Heart left ventricle (tissue), 16 donors: ENCODE results near the gene LRP1B. TPM values are rescaled to one million over a fixed set of nuclear protein-coding genes. Genes with fewer than 3 reads are reported as not detected.

ENCODE experiments used
- ATAC-seq, 4 donors: fragments of 200-7000 bp; cut with Tn5 transposase; one replicate each; pipeline ENCODE4 v1.9.1; 2020 to 2022; ENCODE audit warnings: moderate library complexity in 4 of 4, mild to moderate bottlenecking in 3 of 4, moderate number of reproducible peaks in 1 of 4
- DNase-seq, 5 donors: peaks; one replicate each; pipeline ENCODE4 v3.0.0-alpha.2; 2020
- H3K27ac ChIP-seq, 12 donors: fragments of 200-600 bp; sonication (generic) in 4 of 12; one replicate each; pipeline versions ENCODE4 v1.5.0 to v1.8.0; 2016 to 2022; ENCODE audit warnings: mild to moderate bottlenecking in 2 of 12
- H3K27me3 ChIP-seq, 9 donors: fragments of 200-600 bp; sonication (generic) in 2 of 9; one replicate each; pipeline versions ENCODE4 v1.5.1 to v1.8.0; 2016 to 2022; ENCODE audit warnings: mild to moderate bottlenecking in 3 of 9
- H3K36me3 ChIP-seq, 9 donors: fragments of 200-600 bp; sonication (generic) in 2 of 9; one replicate each; pipeline versions ENCODE4 v1.5.0 to v1.8.0; 2018 to 2022; ENCODE audit warnings: mild to moderate bottlenecking in 2 of 9
- H3K4me1 ChIP-seq, 12 donors: fragments of 200-600 bp; sonication (generic) in 4 of 12; one replicate each; pipeline versions ENCODE4 v1.5.0 to v1.8.0; 2016 to 2022; ENCODE audit warnings: mild to moderate bottlenecking in 3 of 12
- H3K4me3 ChIP-seq, 12 donors: fragments of 200-600 bp; sonication (generic) in 4 of 12; one replicate each; pipeline versions ENCODE4 v1.5.0 to v1.8.0; 2017 to 2022; ENCODE audit warnings: mild to moderate bottlenecking in 9 of 12, moderate library complexity in 4 of 12
- H3K9me3 ChIP-seq, 12 donors: fragments of 200-600 bp; sonication (generic) in 4 of 12; one replicate each; pipeline versions ENCODE4 v1.5.0 to v1.8.0; 2016 to 2022; ENCODE audit warnings: mild to moderate bottlenecking in 1 of 12
- POLR2A ChIP-seq, 2 donors: fragments of 450-650 bp; IDR thresholded peaks; one replicate each; pipeline ENCODE4 v1.6.1; 2017; ENCODE audit warnings: antibody characterized with exemption in 2 of 2, mild to moderate bottlenecking in 2 of 2, moderate library complexity in 2 of 2
- WGBS, 4 donors: extraction: QIAGEN DNeasy Blood & Tissue Kit in 2 of 4; methylation state at CpG; one replicate each; pipeline versions ENCODE4 v1.1.5 to v1.1.7; 2013 to 2018; 5-methylcytosine and 5-hydroxymethylcytosine counted together
- intact Hi-C, 10 donors: fragments of 100-400 bp; cut with DNase I; formaldehyde crosslinking; loops; one replicate each; pipeline versions ENCODE4 v1.11.1 to v1.14.2; 2022
- polyA plus RNA-seq, 2 donors: library from polyadenylated mRNA; stranded (reverse); fragments of 200-250 nt; gene quantifications; one replicate each; pipeline ENCODE4 v1.2.3, GENCODE V29; 2013
- total RNA-seq, 9 donors: library from RNA; depleted of rRNA in 2 of 9; stranded (reverse); fragments of >200 nt in 2 of 9; fragmentation: NEBNext Ultra II Directional in 3 of 9; extraction: Animal tissue kit (Norgen Biotek cat#: 25700) in 3 of 9; gene quantifications; one replicate each; pipeline versions ENCODE4 v1.1.0 to v1.2.4, GENCODE V29; 2016 to 2023
- TF ChIP-seq, protein P1 (sequence below), 12 donors: fragments of 200-600 bp; sonication (generic) in 4 of 12; IDR thresholded peaks; one replicate each; pipeline versions ENCODE4 v1.5.0 to v1.8.0; 2018 to 2022; ENCODE audit warnings: antibody characterized with exemption in 12 of 12, mild to moderate bottlenecking in 5 of 12
- donor health status: ischemic (EF 13 %, LVEDD 7.1; RV severe dilation, severe dysfunction).
- donor health status: healthy with polysubstance abuse.
- donor health status: DM: no; HTN: yes; CAD: no.
- donor health status: DM: no; HTN: no; CAD: no.
- donor health status: ischemic (EF 25% LVEDD 6.9; RV normal size, moderate dysfunction).
- donor health status: ischemic (EF 25% LVEDD 5.7; RV mildly dilated, moderate dysfunction).
- donor health status: healthy.
- donor health status: DM: yes; HTN: yes; CAD: no.
- donor health status: ischemic (EF 35%, LVEDD 5.7; RV mildly dilated, moderate dysfunction).
- donor health status: nonischemic (EF 11% LVEDD 7.7; RV severe dilation, severe dysfunction).
- donor health status: DM: yes; HTN: yes; CAD: no.
- donor health status: PGD.
- donor health status: ischemic (EF 29% LVEDD 5.4; RV normal size, mild dysfunction).
- donor health status: nonischemic (EF 23%, LVEDD 6.1; RV moderate dilation, normal function).

The LRP1B gene
- total and polyA plus RNA-seq, 11 donors = 0.01 to 0.19 (median 0.11) TPM; not detected in 2

DNA sequence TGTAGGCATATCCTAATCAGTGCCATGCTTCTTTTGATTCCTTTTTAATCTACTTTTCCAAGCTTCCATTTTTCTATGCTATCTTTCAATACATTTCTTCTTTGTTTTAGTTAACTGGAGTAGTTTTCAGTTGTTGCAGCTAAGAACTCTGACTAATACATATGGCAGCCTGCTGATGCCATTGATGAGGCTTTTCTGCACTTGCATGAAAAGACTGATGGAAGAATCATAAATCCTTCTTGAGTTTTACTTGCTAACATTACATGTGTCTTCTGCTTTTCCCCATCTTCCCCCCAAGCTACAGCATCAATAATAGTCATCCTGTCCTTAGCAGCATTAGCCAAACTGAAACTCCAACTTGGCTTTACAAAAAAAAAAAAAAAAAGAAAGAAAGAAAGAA is 203.3 kb downstream of the LRP1B start:
- no peaks in the 10 kb centered on the region for H3K4me1 ChIP-seq
- H3K27ac ChIP-seq = no peak overlapping the region
- DNase-seq (no peak), ATAC-seq (no peak)
- no peaks in the 10 kb centered on the region for H3K27me3 ChIP-seq
- TF ChIP-seq, protein P1, sequence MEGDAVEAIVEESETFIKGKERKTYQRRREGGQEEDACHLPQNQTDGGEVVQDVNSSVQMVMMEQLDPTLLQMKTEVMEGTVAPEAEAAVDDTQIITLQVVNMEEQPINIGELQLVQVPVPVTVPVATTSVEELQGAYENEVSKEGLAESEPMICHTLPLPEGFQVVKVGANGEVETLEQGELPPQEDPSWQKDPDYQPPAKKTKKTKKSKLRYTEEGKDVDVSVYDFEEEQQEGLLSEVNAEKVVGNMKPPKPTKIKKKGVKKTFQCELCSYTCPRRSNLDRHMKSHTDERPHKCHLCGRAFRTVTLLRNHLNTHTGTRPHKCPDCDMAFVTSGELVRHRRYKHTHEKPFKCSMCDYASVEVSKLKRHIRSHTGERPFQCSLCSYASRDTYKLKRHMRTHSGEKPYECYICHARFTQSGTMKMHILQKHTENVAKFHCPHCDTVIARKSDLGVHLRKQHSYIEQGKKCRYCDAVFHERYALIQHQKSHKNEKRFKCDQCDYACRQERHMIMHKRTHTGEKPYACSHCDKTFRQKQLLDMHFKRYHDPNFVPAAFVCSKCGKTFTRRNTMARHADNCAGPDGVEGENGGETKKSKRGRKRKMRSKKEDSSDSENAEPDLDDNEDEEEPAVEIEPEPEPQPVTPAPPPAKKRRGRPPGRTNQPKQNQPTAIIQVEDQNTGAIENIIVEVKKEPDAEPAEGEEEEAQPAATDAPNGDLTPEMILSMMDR (IDR thresholded peaks at IDR 0.05) = no peak
- no peak for TF ChIP-seq POLR2A (IDR thresholded peaks at IDR 0.05)
- H3K9me3 ChIP-seq = no peaks in the 10 kb centered on the region
- H3K4me3 ChIP-seq = no peak overlapping the region
- intact Hi-C loops = no loop called here
- no peaks in the 10 kb centered on the region for H3K36me3 ChIP-seq

DNA sequence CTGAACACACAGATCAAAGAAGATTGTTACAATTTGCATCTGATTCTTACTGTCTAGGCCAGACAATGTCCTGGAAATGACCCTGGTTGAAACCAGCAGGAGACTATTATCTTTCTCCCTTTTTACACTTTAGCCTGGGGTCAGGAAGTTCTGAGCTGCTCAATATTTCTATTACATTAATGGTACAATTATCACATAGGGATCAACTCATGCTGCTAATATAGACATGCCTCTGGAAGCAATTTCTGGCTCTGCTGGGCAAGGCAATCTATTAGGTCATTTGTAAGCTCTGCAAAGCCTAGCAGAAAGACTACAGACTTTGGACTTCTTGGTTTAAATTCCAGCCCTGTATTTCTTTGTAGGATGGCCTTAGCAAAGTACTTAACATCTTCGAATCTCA is 205.3 kb downstream of the LRP1B start:
- Histone ChIP-seq H3K36me3 (no peaks in the 10 kb centered on the region), H3K4me3 (no peak overlapping the region), H3K27me3 (no peaks in the 10 kb centered on the region), H3K4me1 (no peaks in the 10 kb centered on the region), H3K27ac (no peak overlapping the region), H3K9me3 (no peaks in the 10 kb centered on the region)
- no peak for TF ChIP-seq POLR2A (IDR thresholded peaks at IDR 0.05)
- TF ChIP-seq, protein P1 (IDR thresholded peaks at IDR 0.05) = no peak
- WGBS, 4 donors = 58 to 78% (median 72%) methylated on average over 1 of the region's 1 CpG
- ATAC-seq = no peak
- intact Hi-C loops = no loop called here
- DNase-seq = no peak

DNA sequence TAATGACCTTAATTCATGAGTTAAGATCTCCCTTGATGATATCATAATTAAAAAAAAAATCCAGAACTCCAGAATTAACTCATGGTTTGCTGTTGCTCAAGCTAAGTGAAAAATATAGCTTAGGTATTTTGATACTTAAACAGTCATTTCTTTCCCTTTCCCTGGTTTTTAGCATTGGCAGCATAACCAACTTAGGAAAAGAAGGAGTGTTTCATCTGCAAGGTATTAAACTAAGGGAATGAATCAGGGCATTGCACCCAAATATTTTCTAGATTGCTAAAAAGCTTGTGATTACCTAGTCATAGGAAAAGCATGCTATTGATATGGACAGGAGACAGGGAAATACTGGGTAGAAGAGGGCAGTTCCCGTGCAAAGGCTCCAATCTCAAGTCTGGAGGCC is 207.2 kb downstream of the LRP1B start:
- 54 to 71% (median 70%) methylated on average over 1 of the region's 1 CpG for WGBS, 4 donors
- TF ChIP-seq, protein P1 (IDR thresholded peaks at IDR 0.05) = no peak
- no peak for TF ChIP-seq POLR2A (IDR thresholded peaks at IDR 0.05)
- Histone ChIP-seq H3K9me3 (no peaks in the 10 kb centered on the region), H3K27me3 (no peaks in the 10 kb centered on the region), H3K36me3 (no peaks in the 10 kb centered on the region), H3K27ac (no peak overlapping the region), H3K4me3 (no peak overlapping the region), H3K4me1 (no peaks in the 10 kb centered on the region)
- intact Hi-C loops = no loop called here
- DNase-seq (no peak), ATAC-seq (no peak)

DNA sequence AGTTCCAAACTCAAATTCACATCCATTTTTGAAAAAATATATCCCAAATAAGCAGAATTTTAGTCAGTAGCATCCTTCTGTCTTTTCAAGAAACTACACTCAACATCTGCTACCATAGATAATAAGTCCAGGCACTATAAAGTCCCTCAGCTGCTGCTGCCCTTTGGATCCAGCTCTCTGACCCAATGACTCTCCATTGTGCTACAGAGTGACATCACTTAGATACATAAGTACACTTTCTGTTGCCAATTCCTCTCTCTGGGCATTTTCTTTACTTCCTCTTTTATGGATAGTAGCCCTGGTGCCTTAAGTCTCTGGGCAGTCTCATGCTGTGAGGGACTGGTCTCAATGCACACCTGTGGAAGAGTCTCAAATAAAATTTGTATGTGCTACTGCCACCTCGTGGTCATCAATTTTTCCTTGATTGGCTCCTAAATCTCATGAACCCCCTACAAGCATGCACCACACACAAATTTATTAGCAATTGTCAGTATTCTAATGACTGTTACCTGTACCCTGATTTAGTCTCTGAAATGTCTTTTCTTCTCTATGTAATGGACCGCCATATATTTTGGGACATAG is 219.2 kb downstream of the LRP1B start:
- Histone ChIP-seq H3K27ac (no peak overlapping the region), H3K27me3 (no peaks in the 10 kb centered on the region), H3K4me1 (no peaks in the 10 kb centered on the region), H3K36me3 (no peaks in the 10 kb centered on the region), H3K9me3 (peaks cover 0 to 12% (median 0%) of the 10 kb centered on the region in 12 donors), H3K4me3 (no peak overlapping the region)
- TF ChIP-seq, protein P1 (IDR thresholded peaks at IDR 0.05) = peak in 3 of 12 donors; percentile 4 to 7 (median 4)
- TF ChIP-seq POLR2A (IDR thresholded peaks at IDR 0.05) = no peak
- no peak for DNase-seq
- 30 to 33% (median 33%) methylated on average over 2 of the region's 2 CpGs for WGBS, 4 donors
- no peak for ATAC-seq
- intact Hi-C loops = no loop called here
